HepG2 (cell line): Measurements from ENCODE around the gene NDUFS1. TPM values are rescaled to one million over a fixed set of nuclear protein-coding genes. Genes with fewer than 3 reads are reported as not detected.

Experiments used
- ATF1 ChIP-seq: IDR thresholded peaks from 2 replicates; pipeline ENCODE4 v1.6.1; 2016; ENCODE audit warnings: mild to moderate bottlenecking, control low read depth
- BCL6 ChIP-seq: IDR thresholded peaks from 2 replicates; pipeline ENCODE4 v1.6.1; 2016; ENCODE audit warnings: missing genetic modification reagents, missing compliant biosample characterization
- FOXA3 ChIP-seq: IDR thresholded peaks from 2 replicates; pipeline ENCODE4 v1.6.1; 2016; ENCODE audit warnings: missing genetic modification reagents, missing compliant biosample characterization
- FOXP1 ChIP-seq, 2 experiments: fragments of 450-650 bp in 1 of 2; IDR thresholded peaks; 2 replicates each; pipeline ENCODE4 v1.6.1; 2017 to 2018; ENCODE audit warnings: antibody characterized with exemption in 1 of 2
- GATAD2A ChIP-seq: IDR thresholded peaks from 2 replicates; pipeline ENCODE4 v1.6.1; 2016
- KAT7 ChIP-seq: IDR thresholded peaks from 2 replicates; pipeline ENCODE4 v1.6.1; 2018; ENCODE audit warnings: borderline replicate concordance, missing compliant biosample characterization
- ONECUT2 ChIP-seq: sonication (generic); formaldehyde crosslinking; IDR thresholded peaks from 2 replicates; pipeline ENCODE4 v1.4.0; 2020; ENCODE audit warnings: missing genetic modification reagents
- POLR2G ChIP-seq: fragments of 200-400 bp; formaldehyde crosslinking; IDR thresholded peaks from 2 replicates; pipeline ENCODE4 v1.6.1; 2018; ENCODE audit warnings: mild to moderate bottlenecking, low read depth, low read length, moderate library complexity
- STAG1 ChIP-seq: sonication (generic); formaldehyde crosslinking; IDR thresholded peaks from 2 replicates; pipeline ENCODE4 v1.4.0; 2020; ENCODE audit warnings: missing genetic modification reagents
- TBP ChIP-seq: sonication (generic); formaldehyde crosslinking; IDR thresholded peaks from 2 replicates; pipeline ENCODE4 v1.5.0; 2020; ENCODE audit warnings: missing genetic modification reagents
- TBX3 ChIP-seq: fragments of 450-650 bp; IDR thresholded peaks from 2 replicates; pipeline ENCODE4 v1.6.1; 2017; ENCODE audit warnings: antibody characterized with exemption, mild to moderate bottlenecking, inconsistent platforms, borderline replicate concordance
- TERF1 ChIP-seq: sonication (generic); formaldehyde crosslinking; IDR thresholded peaks from 2 replicates; pipeline ENCODE4 v1.8.0; 2022; ENCODE audit warnings: mild to moderate bottlenecking, missing genetic modification reagents, moderate library complexity
- ZNF138 ChIP-seq: sonication (generic); formaldehyde crosslinking; IDR thresholded peaks from 2 replicates; pipeline ENCODE4 v1.5.0; 2020; ENCODE audit warnings: mild to moderate bottlenecking, low read depth, missing genetic modification reagents
- ZNF3 ChIP-seq: IDR thresholded peaks from 2 replicates; pipeline ENCODE4 v1.7.0; 2017; ENCODE audit warnings: inconsistent platforms
- ZNF329 ChIP-seq: sonication (generic); formaldehyde crosslinking; IDR thresholded peaks from 2 replicates; pipeline ENCODE4 v1.9.0; 2021; ENCODE audit warnings: low read depth, mild to moderate bottlenecking, missing genetic modification reagents
- ZNF496 ChIP-seq: sonication (generic); formaldehyde crosslinking; IDR thresholded peaks from 2 replicates; pipeline ENCODE4 v1.8.1; 2023; ENCODE audit warnings: mild to moderate bottlenecking, moderate library complexity, missing genetic modification reagents; ENCODE audit not compliant: insufficient replicate concordance
- ZNF720 ChIP-seq: sonication (generic); formaldehyde crosslinking; IDR thresholded peaks from 2 replicates; pipeline ENCODE4 v1.4.0; 2020; ENCODE audit warnings: missing genetic modification reagents
- polyA plus RNA-seq, 8 experiments: library from polyadenylated mRNA; depleted of rRNA in 3 of 8; stranded (reverse) in 7 of 8; unstranded in 1 of 8; fragments of >200 nt; fragmentation: Illumina TruSeq in 4 of 8; extraction: Trizol in 4 of 8; gene quantifications; 2 replicates each; pipeline versions ENCODE4 v1.2.1 to v1.2.3, GENCODE V29; 2011 to 2016; ENCODE audit warnings: low read depth in 4 of 8, missing spikeins in 1 of 8, mixed read lengths in 1 of 8; ENCODE audit not compliant: insufficient read depth in 1 of 8
- total RNA-seq, 5 experiments: library from RNA; depleted of rRNA; stranded (reverse); fragments of >200 nt; fragmentation: Illumina TruSeq; extraction: Trizol; gene quantifications; 2 replicates each; pipeline ENCODE4 v1.2.3, GENCODE V29; 2016; ENCODE audit warnings: low read depth in 1 of 5
- TF ChIP-seq, protein P1 (sequence below): sonication (generic); formaldehyde crosslinking; IDR thresholded peaks from 2 replicates; pipeline ENCODE4 v1.5.0; 2020; ENCODE audit warnings: mild to moderate bottlenecking, missing genetic modification reagents, borderline replicate concordance
- TF ChIP-seq, protein P2 (sequence below): sonication (generic); formaldehyde crosslinking; IDR thresholded peaks from 2 replicates; pipeline ENCODE4 v1.4.0; 2020; ENCODE audit warnings: missing genetic modification reagents
- TF ChIP-seq, protein P3 (sequence below): sonication (generic); formaldehyde crosslinking; IDR thresholded peaks from 2 replicates; pipeline ENCODE4 v1.5.0; 2020; ENCODE audit warnings: missing genetic modification reagents
- TF ChIP-seq, protein P4 (sequence below): IDR thresholded peaks from 2 replicates; pipeline ENCODE4 v1.6.1; 2016; ENCODE audit warnings: low read depth, borderline replicate concordance
- TF ChIP-seq, protein P5 (sequence below): fragments of 450-650 bp; IDR thresholded peaks from 2 replicates; pipeline ENCODE4 v1.6.1; 2016

Gene NDUFS1
- total and polyA plus RNA-seq, 2 of the 13 experiments (the other 11 are each of a cell fraction or from before 2014, with no cell fraction given), result 139 to 242 TPM

- no peak for TF ChIP-seq FOXP1 (IDR thresholded peaks at IDR 0.05)
- TF ChIP-seq FOXP1 (CRISPR knock-in tag; IDR thresholded peaks at IDR 0.05), result no peak; the same call in 1 of the 2 replicates
- peak; percentile 67 for TF ChIP-seq STAG1 (CRISPR knock-in tag)
- TF ChIP-seq TERF1 (CRISPR knock-in tag), result no peak
- no peak for TF ChIP-seq TBP (CRISPR knock-in tag)
- TF ChIP-seq FOXA3 (CRISPR knock-in tag), result 0 out of 2 replicates have a peak, but pooled peaks have one; percentile 21
- TF ChIP-seq POLR2G, result no peak
- TF ChIP-seq, protein P1, sequence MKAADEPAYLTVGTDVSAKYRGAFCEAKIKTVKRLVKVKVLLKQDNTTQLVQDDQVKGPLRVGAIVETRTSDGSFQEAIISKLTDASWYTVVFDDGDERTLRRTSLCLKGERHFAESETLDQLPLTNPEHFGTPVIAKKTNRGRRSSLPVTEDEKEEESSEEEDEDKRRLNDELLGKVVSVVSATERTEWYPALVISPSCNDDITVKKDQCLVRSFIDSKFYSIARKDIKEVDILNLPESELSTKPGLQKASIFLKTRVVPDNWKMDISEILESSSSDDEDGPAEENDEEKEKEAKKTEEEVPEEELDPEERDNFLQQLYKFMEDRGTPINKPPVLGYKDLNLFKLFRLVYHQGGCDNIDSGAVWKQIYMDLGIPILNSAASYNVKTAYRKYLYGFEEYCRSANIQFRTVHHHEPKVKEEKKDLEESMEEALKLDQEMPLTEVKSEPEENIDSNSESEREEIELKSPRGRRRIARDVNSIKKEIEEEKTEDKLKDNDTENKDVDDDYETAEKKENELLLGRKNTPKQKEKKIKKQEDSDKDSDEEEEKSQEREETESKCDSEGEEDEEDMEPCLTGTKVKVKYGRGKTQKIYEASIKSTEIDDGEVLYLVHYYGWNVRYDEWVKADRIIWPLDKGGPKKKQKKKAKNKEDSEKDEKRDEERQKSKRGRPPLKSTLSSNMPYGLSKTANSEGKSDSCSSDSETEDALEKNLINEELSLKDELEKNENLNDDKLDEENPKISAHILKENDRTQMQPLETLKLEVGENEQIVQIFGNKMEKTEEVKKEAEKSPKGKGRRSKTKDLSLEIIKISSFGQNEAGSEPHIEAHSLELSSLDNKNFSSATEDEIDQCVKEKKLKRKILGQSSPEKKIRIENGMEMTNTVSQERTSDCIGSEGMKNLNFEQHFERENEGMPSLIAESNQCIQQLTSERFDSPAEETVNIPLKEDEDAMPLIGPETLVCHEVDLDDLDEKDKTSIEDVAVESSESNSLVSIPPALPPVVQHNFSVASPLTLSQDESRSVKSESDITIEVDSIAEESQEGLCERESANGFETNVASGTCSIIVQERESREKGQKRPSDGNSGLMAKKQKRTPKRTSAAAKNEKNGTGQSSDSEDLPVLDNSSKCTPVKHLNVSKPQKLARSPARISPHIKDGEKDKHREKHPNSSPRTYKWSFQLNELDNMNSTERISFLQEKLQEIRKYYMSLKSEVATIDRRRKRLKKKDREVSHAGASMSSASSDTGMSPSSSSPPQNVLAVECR (CRISPR knock-in tag), result no peak
- peak; percentile 56 for TF ChIP-seq BCL6
- TF ChIP-seq GATAD2A, result peak; percentile 43
- TF ChIP-seq, protein P2, sequence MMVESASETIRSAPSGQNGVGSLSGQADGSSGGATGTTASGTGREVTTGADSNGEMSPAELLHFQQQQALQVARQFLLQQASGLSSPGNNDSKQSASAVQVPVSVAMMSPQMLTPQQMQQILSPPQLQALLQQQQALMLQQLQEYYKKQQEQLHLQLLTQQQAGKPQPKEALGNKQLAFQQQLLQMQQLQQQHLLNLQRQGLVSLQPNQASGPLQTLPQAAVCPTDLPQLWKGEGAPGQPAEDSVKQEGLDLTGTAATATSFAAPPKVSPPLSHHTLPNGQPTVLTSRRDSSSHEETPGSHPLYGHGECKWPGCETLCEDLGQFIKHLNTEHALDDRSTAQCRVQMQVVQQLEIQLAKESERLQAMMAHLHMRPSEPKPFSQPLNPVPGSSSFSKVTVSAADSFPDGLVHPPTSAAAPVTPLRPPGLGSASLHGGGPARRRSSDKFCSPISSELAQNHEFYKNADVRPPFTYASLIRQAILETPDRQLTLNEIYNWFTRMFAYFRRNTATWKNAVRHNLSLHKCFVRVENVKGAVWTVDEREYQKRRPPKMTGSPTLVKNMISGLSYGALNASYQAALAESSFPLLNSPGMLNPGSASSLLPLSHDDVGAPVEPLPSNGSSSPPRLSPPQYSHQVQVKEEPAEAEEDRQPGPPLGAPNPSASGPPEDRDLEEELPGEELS (CRISPR knock-in tag), result peak; percentile 42; the same call in 1 of the 2 replicates
- no peak for TF ChIP-seq ZNF138
- TF ChIP-seq ONECUT2 (CRISPR knock-in tag), result no peak
- TF ChIP-seq, protein P3, sequence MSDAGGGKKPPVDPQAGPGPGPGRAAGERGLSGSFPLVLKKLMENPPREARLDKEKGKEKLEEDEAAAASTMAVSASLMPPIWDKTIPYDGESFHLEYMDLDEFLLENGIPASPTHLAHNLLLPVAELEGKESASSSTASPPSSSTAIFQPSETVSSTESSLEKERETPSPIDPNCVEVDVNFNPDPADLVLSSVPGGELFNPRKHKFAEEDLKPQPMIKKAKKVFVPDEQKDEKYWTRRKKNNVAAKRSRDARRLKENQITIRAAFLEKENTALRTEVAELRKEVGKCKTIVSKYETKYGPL, result no peak
- no peak for TF ChIP-seq TBX3
- TF ChIP-seq, protein P4, sequence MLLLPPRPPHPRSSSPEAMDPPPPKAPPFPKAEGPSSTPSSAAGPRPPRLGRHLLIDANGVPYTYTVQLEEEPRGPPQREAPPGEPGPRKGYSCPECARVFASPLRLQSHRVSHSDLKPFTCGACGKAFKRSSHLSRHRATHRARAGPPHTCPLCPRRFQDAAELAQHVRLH (CRISPR knock-in tag), result no peak
- no peak for TF ChIP-seq ATF1 (CRISPR knock-in tag)
- TF ChIP-seq ZNF720 (CRISPR knock-in tag), result no peak
- TF ChIP-seq, protein P5, sequence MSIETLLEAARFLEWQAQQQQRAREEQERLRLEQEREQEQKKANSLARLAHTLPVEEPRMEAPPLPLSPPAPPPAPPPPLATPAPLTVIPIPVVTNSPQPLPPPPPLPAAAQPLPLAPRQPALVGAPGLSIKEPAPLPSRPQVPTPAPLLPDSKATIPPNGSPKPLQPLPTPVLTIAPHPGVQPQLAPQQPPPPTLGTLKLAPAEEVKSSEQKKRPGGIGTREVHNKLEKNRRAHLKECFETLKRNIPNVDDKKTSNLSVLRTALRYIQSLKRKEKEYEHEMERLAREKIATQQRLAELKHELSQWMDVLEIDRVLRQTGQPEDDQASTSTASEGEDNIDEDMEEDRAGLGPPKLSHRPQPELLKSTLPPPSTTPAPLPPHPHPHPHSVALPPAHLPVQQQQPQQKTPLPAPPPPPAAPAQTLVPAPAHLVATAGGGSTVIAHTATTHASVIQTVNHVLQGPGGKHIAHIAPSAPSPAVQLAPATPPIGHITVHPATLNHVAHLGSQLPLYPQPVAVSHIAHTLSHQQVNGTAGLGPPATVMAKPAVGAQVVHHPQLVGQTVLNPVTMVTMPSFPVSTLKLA, result no peak
- no peak for TF ChIP-seq ZNF329
- no peak for TF ChIP-seq KAT7 (CRISPR knock-in tag)
- no peak for TF ChIP-seq ZNF3 (CRISPR knock-in tag)
- TF ChIP-seq ZNF496 (CRISPR knock-in tag), result no peak
Measured at GRCh38 chr2:206154197-206154596, 5.0 kb downstream of the NDUFS1 start (continued).
